ENCODE measurements around the gene C2orf68.

Gene C2orf68

GRCh38 chr2:85557130-85557529 lies 54.7 kb downstream of the C2orf68 start:
- DNase-seq (ENCODE audit: low spot score) = no peak
- TF ChIP-seq CTCF (IDR thresholded peaks at IDR 0.05; ENCODE audit: extremely low read depth, missing control alignments) = no peak

Data from GM20000 (cell line).